ENCODE data around the gene CDK14.
A peak's percentile ranks its signal among the peaks of the same experiment; 100 is the strongest.
"Not testable (repeated sequence)": the region's sequence is repeated elsewhere in the genome, so short reads cannot be mapped to it uniquely, and the experiment has no call there.

CDK14 gene

DNA sequence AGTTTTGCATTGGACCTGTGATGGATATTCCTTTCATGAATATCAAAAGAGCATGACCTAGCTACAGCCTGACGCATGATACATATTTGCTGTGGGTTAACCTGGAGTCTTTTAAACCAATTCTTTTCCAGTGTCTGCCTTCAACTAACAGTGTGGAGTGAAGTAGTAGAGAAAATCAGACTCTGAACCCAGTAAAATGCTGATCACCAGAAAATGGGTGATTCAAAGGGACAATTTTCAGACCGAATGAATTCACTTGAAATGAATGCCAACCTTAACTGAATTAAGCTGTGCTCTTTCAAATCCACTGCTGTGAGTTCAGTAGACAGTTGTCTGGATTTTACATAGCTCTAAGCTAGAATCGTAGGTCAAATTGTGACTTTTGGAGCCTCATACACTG lies 123.0 kb downstream of the CDK14 start:
- DNase-seq (ENCODE audit: low spot score): no peak

DNA sequence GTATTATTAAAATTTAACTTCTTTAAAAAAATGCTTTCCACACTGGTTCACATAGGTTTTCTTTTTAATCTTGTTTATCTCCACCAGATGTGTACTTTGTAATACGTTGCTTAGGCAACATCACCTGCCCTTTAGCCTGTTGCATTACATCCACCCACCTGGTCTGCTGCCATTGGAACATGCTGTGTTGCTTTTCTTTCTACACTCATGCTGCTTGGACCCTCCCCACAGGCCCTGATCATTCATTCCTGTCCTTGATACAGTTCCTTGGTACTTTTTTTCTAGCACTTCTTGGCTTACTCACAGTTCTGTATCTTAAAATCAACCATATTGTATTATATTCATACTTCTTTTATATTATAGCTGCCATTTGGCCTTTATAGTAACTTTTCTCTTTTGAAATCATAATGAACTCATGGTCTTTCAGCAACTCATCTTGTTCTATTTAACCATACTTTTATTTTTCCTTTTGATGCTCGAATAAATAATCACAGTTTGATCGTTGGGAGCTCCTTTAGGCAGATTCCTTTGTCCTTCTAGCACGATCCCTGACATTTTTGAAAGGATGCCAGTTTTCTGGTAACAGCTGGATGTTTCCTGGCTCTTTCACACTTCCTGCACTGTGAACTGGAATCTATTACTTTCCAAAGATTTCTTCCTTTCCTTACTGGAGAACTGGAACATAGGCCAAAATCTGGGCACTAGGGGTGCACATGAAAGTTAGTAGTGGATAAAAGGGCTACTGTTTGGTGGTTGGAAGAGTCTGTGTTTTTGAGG lies 125.1 kb downstream of the CDK14 start:
- no peak for DNase-seq (ENCODE audit: low spot score)

DNA sequence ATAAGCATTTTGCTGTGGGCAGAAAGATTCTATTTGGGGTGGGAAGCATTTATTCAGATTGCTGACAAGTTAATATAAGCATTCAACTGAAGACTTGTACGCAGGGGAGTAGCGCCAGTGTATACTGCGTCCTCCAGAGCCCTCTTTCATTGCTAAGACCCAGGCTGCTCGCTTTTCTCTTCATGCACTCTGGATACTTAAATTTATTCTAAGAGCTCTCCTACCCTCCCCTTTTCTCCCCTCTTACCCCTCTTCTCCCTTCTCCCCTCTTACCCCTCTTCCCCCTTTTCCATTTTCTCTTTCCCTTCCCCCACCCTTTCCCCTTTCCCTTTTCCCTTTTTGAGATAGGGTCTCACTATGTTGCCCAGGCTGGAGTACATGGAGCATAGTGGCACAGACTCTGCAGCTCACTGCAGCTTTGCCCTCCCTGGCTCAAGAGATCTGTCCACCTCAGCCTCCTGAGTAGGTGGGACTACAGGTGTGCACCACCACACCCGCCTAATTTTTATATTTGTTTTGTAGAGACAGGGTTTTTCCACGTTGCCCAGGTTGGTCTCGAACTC lies 125.8 kb downstream of the CDK14 start:
- no peak for DNase-seq (ENCODE audit: low spot score)

DNA sequence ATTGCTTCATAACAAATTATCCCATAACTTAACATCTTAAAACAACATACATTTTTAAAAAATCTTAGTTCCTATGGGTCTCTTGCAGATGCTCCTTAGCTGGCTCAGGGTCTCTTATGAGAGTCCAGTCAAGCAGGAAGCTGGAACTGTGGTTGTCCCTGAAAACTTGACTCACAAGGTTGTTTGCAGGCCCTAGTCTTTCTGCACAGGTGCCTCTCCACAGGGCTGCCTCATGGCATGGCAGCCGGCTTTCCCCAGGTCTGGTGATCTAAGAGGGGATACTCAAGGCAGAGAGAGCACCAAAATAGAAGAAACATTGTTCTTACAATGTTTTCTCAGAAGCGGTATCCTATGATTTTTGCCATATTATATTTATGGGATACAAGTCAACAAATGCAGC lies 127.1 kb downstream of the CDK14 start:
- no peak for DNase-seq (ENCODE audit: low spot score)

DNA sequence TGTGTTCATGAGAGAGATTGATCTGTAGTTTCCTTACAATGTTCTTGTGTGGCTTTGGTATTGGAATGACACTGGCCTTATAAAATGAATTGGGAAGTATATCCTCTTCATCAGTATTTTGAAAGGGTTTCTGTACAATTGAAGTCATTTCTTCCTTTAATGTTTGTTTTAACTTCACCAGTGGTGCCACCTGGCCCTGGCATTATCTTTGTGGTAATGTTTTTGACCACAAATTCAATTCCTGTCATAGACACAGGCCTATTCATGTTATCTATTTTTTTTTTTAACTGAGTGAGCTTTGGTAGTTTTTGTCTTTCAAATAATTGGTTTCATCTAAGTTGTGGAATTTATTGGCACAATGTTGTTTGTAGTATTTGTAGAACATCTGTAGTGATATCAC lies 127.7 kb downstream of the CDK14 start:
- DNase-seq (ENCODE audit: low spot score): no peak

DNA sequence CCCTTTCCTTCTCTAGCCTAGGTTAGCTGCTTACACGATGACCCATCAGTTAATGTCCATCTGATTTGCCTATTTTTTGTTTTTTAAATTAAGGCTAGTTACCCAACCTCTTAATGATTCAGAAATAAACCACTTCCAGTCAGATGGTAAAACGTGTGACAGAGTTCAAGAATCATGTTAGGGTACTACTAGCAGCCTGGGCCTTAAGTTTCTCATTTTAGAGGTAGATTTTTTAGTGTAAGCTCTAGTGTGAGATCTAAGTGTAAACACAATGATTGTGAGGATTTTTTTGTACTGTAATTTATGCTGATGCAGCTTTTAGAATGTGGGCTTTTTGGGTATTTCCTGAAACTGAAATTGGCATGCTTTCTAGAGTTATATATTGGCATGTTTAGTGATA lies 130.0 kb downstream of the CDK14 start:
- no peak for DNase-seq (ENCODE audit: low spot score)

DNA sequence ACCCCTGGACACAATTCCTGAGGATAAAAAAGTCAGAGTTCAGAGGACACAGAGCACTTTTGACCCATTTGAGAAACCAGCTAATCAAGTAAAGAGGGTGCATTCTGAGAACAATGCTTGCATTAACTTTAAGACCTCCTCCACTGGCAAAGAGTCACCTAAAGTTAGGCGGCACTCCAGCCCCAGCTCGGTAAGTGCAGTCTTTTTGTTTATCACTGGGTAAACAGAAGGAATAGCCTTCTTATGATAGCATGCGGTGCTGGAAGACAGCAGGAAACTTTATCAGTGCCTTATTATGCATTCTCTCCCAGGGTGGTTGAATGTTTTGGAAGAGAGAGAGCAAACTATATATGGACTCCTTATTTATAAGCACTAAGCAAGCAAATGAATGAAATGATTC lies 130.5 kb downstream of the CDK14 start:
- no peak for DNase-seq (ENCODE audit: low spot score)

DNA sequence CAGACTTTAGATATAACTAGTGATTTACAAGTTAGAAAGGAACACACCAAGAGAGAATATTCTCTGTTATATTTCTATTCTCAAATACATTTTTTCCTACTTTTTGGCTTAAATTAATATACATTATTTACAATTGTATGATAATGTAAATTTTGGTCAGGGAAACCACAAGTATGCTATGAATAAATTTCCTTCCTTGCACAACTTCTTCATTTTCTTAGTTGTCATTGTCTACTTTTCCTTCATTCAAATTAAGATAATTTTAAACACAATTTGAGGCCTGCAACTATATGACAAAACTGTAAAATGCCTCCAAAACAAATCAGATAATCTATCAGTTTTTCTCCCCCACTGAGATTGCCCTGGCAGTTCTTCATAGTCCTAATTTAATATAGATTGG lies 131.3 kb downstream of the CDK14 start:
- DNase-seq (ENCODE audit: low spot score): no peak

DNA sequence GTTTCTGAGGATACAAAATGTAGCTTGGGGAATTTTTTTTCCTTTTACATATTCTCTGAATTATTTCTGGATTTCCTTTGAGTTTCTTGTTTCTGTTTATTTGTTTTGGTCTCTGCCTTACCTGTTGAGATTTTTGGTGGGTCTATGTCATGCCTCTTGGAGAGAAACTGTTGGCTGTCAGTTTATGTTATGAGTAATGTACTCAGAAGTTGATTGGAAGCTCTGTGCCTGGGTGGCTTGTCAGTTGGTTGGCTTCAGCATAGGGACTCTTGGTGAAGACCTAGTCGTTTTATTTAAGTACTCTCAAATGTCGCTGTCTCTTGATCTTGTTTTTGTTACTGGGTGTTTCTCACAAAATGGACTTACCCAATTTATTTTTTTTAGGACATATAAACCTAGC lies 132.4 kb downstream of the CDK14 start:
- no peak for DNase-seq (ENCODE audit: low spot score)

DNA sequence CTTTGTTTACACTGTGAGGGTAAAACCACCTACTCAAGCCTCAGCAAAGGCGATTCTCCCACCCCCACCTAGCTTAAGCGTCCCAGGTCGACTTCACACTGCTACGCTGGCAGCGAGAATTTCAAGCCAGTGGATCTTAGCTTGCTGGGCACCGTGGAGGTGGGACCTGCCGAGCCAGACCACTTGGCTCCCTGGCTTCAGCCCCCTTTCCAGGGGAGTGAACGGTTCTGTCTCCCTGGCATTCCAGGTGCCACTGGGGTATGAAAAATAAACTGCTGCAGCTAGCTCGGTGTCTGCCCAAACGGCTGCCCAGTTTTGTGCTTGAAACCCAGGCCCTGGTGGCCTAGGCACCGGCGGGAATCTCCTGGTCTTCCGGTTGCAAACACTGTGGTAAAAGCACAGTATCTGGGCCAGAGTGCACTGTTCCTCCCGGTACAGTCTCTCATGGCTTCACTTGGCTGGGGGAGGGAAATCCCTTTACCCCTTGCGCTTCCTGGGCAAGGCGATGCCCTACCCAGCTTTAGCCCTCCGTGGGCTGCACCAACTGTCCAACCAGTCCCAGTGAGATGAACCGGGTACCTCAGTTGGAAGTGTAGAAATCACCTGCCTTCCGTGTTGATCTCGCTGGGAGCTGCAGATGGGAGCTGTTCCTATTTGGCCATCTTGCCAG lies 139.6 kb downstream of the CDK14 start:
- DNase-seq (ENCODE audit: low spot score): not testable (repeated sequence)

DNA sequence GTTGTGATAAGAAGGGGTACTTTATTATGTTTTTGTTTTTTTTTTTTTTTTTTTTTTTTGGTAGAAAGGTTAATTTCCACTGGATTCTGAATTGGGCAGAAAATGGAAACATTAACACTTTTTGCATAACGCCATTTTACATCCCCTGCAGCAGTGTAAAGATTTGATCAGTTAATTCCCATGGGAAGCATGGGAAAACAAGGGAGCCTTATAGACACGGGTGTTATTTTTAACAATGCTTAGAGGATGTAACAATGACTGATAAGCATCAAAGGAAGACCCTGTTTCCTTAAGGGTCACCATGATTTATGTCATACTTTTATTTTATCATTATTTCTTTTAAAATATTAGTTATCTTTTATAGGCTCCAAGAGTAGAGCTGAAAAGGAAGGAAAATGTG lies 140.2 kb downstream of the CDK14 start:
- no peak for DNase-seq (ENCODE audit: low spot score)

DNA sequence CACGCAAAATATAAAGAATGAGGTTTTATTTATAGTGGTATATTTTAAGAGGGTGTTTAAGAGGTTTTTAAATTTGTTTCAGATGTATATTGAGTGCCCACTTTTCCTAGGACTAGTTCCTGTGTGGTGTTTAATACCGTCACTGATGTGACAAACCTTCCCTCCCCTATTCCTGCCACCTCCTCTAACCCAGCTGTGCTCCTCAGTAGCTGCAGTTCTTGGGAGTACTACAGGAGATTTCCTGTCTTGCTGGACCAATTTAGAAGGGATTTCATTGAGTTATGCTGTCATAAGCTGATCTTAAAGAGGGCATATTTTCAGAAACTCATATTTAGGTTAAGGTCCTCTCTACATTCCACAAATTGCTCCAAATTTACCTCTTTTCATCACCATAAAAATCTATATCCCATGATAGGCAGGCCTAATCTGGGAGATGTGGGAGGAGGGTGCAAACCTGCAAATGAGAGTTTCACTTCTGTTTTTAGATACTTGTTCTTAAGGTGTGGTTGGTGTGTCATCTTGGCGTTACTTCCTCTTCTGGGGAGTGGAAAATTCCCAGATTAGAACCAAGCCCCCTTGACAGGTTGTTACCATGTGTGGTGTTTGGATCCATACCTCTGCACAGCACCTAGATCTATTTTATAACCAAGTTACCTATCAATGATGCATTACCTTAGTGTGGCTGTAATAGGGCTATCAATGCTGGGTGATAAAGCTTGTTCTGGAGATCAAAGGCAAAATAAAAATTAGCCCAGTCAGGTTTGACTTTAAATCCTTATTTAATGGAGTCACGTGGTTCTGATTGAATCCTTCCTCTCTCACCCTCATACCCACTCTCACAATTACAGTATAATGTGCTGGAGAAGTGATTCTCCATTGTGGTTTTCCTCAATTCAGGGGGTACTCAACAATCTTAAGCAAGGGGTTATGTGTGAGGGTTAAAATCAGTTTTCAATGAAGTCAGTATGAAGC lies 141.1 kb downstream of the CDK14 start:
- no peak for DNase-seq (ENCODE audit: low spot score)

DNA sequence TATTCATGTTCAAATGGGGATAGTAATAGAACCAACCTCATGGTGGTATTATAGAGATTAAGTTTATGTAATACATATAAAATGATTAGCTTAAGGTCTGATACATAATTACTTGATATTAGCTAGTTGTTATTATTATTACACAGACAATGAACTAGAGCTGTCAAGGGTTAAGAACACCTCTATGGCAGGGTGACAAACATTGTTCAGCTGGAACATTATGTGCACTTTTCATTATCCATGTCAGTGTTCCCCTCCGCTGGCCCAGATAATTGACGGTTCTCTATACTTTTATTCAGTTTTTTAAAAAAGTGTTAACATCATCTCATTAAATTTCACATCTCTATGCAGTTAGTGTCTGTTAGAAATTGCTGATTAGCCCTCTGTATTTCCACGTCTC lies 142.1 kb downstream of the CDK14 start:
- no peak for DNase-seq (ENCODE audit: low spot score)

DNA sequence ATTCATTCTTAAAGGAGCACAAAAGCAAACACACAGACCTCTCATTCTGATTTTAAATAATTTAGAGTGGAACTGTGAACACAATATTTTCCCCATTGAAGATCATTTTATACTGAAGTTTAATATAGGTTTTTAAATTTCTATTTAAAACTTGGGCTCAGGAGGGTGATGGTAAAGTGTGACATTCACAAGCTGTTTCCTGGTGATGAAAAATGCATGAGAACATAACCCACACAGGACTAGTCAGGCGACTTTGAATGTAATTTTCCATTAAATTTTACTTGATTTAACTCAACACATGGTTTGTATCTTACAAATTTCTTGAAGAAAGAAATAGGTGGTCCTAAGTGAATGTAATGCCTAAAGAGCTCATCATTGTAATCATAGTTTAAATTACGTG lies 143.6 kb downstream of the CDK14 start:
- no peak for DNase-seq (ENCODE audit: low spot score)

DNA sequence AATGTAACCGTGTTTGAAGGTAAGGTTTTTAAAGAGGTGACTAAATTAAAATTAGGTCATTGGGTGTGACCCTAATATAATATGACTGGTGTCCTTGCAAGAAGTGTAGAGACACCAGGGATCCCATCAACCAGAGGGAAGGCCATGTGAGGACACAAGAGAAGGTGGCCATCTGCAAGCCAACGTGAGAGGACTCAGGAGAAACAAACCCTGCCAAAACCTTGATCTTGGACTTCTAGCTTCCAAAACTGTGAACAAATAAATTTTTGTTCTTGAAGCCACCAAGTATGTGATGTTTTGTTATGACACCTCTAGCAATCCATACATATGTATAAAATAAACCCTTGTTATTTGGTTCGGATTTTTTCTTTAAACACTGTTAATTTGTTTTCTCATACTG lies 144.3 kb downstream of the CDK14 start:
- no peak for DNase-seq (ENCODE audit: low spot score)

DNA sequence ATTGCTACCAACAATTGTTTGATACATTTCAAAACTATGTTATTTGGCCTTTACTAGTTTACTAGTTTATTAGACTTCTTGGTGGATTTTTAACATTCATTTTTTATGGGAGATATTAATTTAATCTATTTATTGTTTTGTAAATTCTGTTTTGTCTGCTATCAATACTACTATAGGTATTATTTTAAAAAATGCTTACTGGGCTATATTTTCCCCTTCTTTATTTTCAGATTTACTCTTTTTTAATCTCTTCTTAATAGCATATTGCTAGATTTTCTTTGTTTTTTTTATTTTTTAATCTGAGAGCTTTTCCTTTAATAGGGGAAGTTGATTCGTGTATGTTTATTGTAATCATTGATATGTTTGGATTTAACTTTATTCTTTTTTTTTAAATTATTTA lies 147.5 kb downstream of the CDK14 start:
- no peak for DNase-seq (ENCODE audit: low spot score)

DNA sequence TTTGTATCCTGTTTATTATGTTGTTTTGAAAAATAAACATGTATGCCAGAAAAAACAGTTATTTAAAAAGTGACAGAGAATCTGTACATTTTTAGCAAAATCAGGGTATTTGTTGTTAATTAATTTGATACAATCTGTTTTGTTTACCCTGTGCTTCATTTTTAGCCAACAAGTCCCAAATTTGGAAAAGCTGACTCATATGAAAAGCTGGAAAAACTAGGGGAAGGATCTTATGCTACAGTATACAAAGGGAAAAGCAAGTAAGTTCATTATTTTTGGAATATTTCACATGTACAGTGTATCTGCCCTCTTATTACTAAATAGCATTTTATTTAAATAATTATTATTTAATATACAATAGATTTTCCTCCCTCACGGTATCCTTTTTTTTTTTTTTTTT lies 151.4 kb downstream of the CDK14 start:
- no peak for DNase-seq (ENCODE audit: low spot score)

DNA sequence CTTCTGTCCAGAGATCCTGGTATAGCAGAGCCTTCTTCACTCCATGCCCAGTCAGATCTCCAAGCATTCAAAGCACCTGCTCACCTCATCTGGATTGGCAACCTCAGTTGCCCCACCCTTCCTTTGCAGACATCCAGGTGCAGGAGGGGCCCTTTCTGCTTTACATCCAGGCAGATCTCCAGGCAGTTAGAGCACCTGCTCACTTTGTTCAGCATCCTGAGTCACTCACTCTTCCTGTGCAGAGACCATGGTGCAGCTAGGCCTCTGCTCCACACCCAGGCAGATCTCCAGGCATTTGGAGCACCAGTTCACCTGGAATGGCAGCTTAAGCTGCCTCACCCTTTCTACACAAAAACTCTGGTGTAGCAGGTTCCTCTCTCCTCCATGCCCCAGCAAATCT lies 153.1 kb downstream of the CDK14 start:
- DNase-seq (ENCODE audit: low spot score): no peak

DNA sequence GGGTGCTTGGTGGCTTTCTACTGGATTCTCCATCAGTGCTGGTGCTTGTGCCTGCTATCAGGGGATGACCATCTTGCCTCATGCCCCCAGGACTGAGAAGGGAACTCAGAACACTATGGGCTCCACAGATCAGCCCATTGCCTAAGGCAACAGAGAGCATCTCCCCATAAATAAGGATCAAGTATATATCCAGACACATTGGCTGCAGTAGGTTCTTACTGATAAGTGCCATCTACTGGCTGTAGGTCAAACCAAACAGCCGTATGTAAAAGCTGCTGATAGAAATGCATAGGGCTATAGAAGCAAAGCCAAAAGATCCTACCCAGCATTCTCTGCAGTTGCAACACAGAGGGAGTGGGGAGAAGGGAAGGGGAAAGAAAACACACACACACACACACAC lies 153.7 kb downstream of the CDK14 start:
- DNase-seq (ENCODE audit: low spot score): peak; percentile 58

DNA sequence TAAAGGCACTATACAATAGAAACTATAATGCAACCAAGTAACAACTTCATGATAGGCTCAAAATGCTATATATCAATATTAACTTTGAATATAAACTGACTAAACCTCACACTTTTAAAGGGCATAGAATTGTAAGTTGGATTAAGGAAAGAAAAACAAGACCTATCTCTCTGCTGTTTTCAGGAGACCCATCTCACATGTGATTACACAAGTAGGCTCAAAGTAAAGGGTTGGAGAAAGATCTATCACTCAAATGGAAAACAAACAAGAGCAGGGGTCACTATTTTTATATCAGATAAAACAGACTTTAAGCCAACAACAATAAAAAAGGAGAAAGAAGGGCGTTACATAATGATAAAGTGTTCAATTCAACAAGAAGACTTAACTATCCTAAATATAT lies 155.5 kb downstream of the CDK14 start:
- no peak for DNase-seq (ENCODE audit: low spot score)

DNA sequence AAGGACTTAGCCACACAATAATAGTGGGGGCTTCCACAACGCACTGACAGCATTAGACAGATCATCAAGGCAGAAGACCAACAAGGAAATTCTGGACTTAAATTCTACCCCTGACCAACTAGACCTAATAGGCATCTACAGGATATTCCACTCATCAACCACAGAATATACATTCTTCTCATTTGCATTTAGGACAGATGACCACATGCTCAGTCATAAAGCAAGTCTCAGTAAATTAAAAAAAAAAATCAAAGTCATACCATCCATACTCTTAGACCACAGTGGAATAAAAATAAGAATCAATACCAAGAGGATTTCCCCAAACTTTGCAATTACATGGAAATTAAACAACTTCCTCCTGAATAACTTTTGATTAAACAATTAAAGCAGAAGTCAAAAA lies 155.9 kb downstream of the CDK14 start:
- no peak for DNase-seq (ENCODE audit: low spot score)

DNA sequence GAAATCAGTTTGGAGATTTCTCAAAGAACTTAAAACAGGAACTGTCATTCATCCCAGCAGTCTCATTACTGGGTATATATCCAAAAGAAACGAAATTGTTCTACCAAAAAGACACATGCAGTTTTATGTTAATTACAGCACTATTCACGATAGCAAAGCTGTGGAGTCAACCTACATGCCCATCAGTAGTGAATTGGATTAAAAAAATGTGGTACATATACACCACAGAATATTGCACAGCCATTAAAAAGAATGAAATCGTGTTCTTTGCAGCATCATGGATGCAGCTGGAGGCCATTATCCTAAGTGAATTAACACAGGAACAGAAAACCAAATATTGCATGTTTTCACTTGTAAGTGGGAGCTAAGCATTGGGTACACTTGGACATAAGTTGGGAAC lies 158.9 kb downstream of the CDK14 start:
- DNase-seq (ENCODE audit: low spot score): no peak

DNA sequence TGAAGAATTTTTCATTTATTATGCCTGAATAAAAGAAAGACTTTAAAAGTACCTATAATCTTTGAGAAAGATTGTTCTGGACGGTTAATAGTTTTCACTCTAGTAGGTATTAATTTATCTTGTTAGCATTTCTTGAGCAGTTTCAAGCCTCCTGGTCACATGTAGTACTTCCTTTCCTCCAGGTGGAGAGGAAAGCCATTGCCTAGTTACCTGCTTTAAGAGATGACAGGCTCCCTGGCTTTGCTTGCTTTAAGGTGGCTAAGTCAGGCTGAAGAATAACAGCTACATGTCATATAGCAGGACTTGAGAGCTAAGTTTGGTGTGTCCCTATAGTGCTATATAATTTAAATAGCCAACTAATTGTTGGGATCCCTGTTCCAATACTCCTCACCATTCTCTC lies 160.2 kb downstream of the CDK14 start:
- DNase-seq (ENCODE audit: low spot score): no peak

All from RKO (cell line).